D721Med (cell line): ENCODE data around the gene COL23A1.

ENCODE experiments used
- DNase-seq: peaks from one replicate; pipeline ENCODE4 v3.0.0; 2011; ENCODE audit warnings: low spot score; ENCODE audit not compliant: insufficient read length
- FAIRE-seq: peaks from 2 replicates; lab custom pipeline; 2011; peaks lifted over from hg19 to GRCh38; lab: Jason Lieb, UNC
- CTCF ChIP-seq: IDR thresholded peaks from 2 replicates; pipeline ENCODE4 v1.5.1; 2012; ENCODE audit warnings: mild to moderate bottlenecking, control low read depth; ENCODE audit not compliant: insufficient read depth; ENCODE audit errors: missing control alignments

Gene COL23A1

GRCh38 chr5:178387061-178387855, 202.9 kb downstream of the COL23A1 start:
- DNase-seq (no peak), FAIRE-seq (no peak)
- no peak for TF ChIP-seq CTCF

GRCh38 chr5:178386336-178386931, 203.8 kb downstream of the COL23A1 start:
- no peak for FAIRE-seq
- TF ChIP-seq CTCF, result no peak
- DNase-seq, result no peak

GRCh38 chr5:178385496-178385890, 204.7 kb downstream of the COL23A1 start:
- no peak for FAIRE-seq
- DNase-seq, result no peak
- no peak for TF ChIP-seq CTCF

GRCh38 chr5:178384816-178385495, 205.2 kb downstream of the COL23A1 start:
- FAIRE-seq (no peak), DNase-seq (no peak)
- no peak for TF ChIP-seq CTCF

- TF ChIP-seq CTCF, result no peak
- no peak for FAIRE-seq
- no peak for DNase-seq
Measured at GRCh38 chr5:178383919-178384815, 206.0 kb downstream of the COL23A1 start.

- TF ChIP-seq CTCF, result no peak
- no peak for DNase-seq
- no peak for FAIRE-seq
Measured at GRCh38 chr5:178383301-178383918, 206.8 kb downstream of the COL23A1 start.
